Left ventricle myocardium inferior (tissue), 1 donor: ENCODE results near the gene FGF10. TPM values are rescaled to one million over a fixed set of nuclear protein-coding genes. Genes with fewer than 3 reads are reported as not detected.

ENCODE experiments used
- DNase-seq: peaks from one replicate; pipeline ENCODE4 v3.0.0-alpha.2; 2020
- H3K27ac ChIP-seq: fragments of 200-600 bp; replicated peaks from 2 replicates; pipeline ENCODE4 v1.8.0; 2021
- H3K27me3 ChIP-seq: fragments of 200-600 bp; 2 replicates; pipeline ENCODE4 v1.8.0; 2021; ENCODE audit warnings: low read depth
- H3K36me3 ChIP-seq: fragments of 200-600 bp; 2 replicates; pipeline ENCODE4 v1.8.0; 2021
- H3K4me1 ChIP-seq: fragments of 200-600 bp; 2 replicates; pipeline ENCODE4 v1.8.0; 2021
- H3K4me3 ChIP-seq: fragments of 200-600 bp; 2 replicates; pipeline ENCODE4 v1.8.0; 2021; ENCODE audit warnings: mild to moderate bottlenecking, moderate library complexity
- H3K9me3 ChIP-seq: fragments of 200-600 bp; replicated peaks from 2 replicates; pipeline ENCODE4 v1.8.0; 2021
- CTCF ChIP-seq: fragments of 200-600 bp; IDR thresholded peaks from 2 replicates; pipeline ENCODE4 v1.8.0; 2021; ENCODE audit warnings: antibody characterized with exemption, mild to moderate bottlenecking, borderline replicate concordance
- intact Hi-C: fragments of 100-400 bp; cut with micrococcal nuclease; formaldehyde crosslinking; loops from one replicate; pipeline ENCODE4 v1.11.0; 2022
- total RNA-seq: library from RNA; stranded (reverse); fragmentation: NEBNext Ultra II Directional; extraction: Animal tissue kit (Norgen Biotek cat#: 25700); gene quantifications from one replicate; pipeline ENCODE4 v1.2.1, GENCODE V29; 2021
- donor health status: DM: no; HTN: yes; CAD: no; lungs with severe emphysema.

Gene FGF10
- total RNA-seq, 1 donor from 2014 or later: 0.47 TPM

DNA sequence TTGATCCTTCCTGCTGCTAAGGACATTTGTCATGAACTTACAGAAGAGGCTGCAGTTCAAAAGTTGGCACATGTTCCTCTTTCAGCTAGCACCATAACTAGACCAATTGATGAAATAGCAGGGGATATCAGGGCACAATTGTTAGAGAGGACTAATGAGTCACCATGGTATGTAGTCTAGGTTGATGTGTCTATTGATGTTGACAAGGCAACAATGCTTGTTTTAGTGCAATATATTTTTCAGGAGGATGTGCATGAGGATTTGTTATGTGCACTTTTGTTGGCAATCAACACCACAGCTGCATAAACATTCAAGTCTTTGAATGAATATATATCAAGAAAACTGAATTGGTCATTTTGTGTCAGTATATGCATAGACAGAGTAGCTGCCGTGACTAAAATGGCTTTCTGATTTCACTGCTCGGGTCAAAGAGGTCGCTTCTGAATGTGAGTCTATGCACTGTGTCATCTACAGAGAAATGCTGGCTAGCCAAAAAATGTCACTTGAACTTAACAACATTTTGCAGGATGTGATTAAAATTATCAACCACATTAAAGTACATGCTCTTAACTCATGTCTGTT is 68.0 kb downstream of the FGF10 start:
- no peaks in the 10 kb centered on the region for H3K27me3 ChIP-seq
- intact Hi-C loops: no loop called here
- H3K4me1 ChIP-seq: no peaks in the 10 kb centered on the region
- H3K9me3 ChIP-seq: no peaks in the 10 kb centered on the region
- no peaks in the 10 kb centered on the region for H3K36me3 ChIP-seq
- H3K4me3 ChIP-seq: no peak overlapping the region
- no peak overlapping the region for H3K27ac ChIP-seq
- DNase-seq: no peak
- TF ChIP-seq CTCF: no peak

DNA sequence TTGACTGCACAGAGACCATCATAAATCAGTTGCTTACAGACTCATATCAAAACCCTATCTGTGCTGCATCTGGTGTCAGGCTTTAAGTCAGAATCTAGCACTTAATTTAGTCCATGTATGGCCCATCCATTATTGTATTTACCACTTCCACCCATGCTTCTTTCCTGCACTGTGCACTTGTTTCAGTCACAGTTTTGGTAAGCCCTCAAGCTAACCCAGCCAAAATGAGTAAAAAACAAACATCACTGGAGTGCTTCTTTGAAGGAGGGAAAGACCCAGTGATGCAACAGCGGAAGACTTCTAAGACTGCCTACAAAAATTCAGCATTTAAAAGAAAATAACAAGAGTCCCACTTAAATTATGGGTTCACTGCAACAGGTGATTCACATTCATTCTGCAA is 69.0 kb downstream of the FGF10 start:
- Histone ChIP-seq H3K4me1 (no peaks in the 10 kb centered on the region), H3K9me3 (no peaks in the 10 kb centered on the region), H3K27ac (no peak overlapping the region), H3K4me3 (no peak overlapping the region), H3K27me3 (no peaks in the 10 kb centered on the region), H3K36me3 (no peaks in the 10 kb centered on the region)
- TF ChIP-seq CTCF: no peak
- no peak for DNase-seq
- intact Hi-C loops: no loop called here

DNA sequence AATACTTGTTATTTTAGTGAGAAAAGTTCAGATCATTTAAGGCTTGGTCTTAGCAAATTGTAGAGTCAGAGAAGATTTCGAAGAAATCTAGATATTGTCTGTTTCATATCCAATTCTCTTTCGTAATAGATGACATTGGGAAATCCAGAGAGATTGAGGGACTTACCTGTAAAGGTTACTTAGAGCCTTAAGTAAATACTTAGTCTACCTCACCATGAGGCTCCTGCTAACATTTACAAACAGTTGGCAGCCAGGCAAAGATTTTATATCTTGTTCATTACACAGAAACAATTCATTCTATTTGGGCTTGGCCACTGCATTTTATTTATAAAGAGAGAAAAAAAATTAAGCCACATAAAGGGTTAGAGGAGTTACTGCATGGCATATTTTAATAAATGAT is 70.3 kb downstream of the FGF10 start:
- DNase-seq: no peak
- Histone ChIP-seq H3K36me3 (no peaks in the 10 kb centered on the region), H3K4me3 (no peak overlapping the region), H3K27ac (no peak overlapping the region), H3K9me3 (no peaks in the 10 kb centered on the region), H3K27me3 (no peaks in the 10 kb centered on the region), H3K4me1 (no peaks in the 10 kb centered on the region)
- intact Hi-C loops: no loop called here
- TF ChIP-seq CTCF: no peak

DNA sequence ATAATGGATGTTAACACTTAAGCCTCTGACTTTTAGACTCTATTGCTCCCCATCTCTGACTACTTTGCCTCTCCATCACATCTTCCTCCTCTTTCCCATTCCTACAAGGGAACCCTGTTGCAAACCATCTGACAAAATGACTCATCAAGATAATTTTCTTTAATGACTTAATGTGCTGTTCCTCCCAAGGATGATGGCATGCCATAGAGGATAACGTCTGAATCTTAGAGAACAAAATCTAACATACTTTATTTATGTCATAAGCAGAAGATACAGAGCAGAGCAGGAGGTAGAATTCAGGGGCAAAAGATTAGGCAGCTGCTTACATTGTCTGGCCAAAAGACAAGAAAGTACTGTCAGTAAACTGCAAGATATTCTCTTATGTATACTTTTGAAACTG is 76.8 kb downstream of the FGF10 start:
- H3K36me3 ChIP-seq: no peaks in the 10 kb centered on the region
- TF ChIP-seq CTCF: no peak
- no peaks in the 10 kb centered on the region for H3K27me3 ChIP-seq
- DNase-seq: no peak
- intact Hi-C loops: no loop called here
- no peak overlapping the region for H3K27ac ChIP-seq
- H3K9me3 ChIP-seq: no peaks in the 10 kb centered on the region
- no peak overlapping the region for H3K4me3 ChIP-seq
- H3K4me1 ChIP-seq: no peaks in the 10 kb centered on the region

DNA sequence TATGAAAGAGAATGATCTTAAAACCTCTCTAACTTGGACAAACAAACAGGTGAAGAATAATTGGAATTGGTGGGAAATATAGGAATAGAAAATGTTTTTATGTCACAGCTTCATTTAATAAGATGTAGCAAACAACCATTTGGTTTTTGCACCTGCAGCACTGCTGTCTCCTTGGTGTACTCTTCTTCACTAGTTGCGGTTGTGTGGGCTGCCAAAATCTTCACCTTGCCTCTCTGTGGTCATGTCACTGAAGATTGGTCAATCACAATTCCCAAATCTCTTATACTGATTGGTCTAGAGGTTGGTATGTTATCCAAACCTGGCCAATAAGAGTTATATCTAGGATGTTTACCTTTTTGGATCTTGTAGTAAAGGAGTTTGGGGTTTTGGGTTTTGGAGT is 88.7 kb downstream of the FGF10 start:
- Histone ChIP-seq H3K27me3 (no peaks in the 10 kb centered on the region), H3K27ac (no peak overlapping the region), H3K36me3 (no peaks in the 10 kb centered on the region), H3K9me3 (no peaks in the 10 kb centered on the region), H3K4me3 (no peak overlapping the region), H3K4me1 (no peaks in the 10 kb centered on the region)
- TF ChIP-seq CTCF: no peak
- no peak for DNase-seq
- intact Hi-C loops: no loop called here
